Panc1 (cell line): Measurements from ENCODE around the gene MIER3. TPM values are rescaled to one million over a fixed set of nuclear protein-coding genes. Genes with fewer than 3 reads are reported as not detected.

Experiments
- ATAC-seq: fragments of 200-7000 bp; cut with Tn5 transposase; 2 replicates; pipeline ENCODE4 v1.9.1; 2020; ENCODE audit warnings: mild to moderate bottlenecking, moderate library complexity
- BruUV-seq: library from RNA; stranded (reverse); fragments of 400-500 nt; replicated peaks from 2 replicates; lab custom pipeline; 2021; lab: Mats Ljungman, UMichigan
- CTCF ChIA-PET: fragments of 300-600 bp; sonication (Branson Sonifier 250); formaldehyde crosslinking; loops from one replicate; lab custom pipeline; 2022; ENCODE audit warnings: antibody characterized with exemption; lab: Charles Lee
- POLR2A ChIA-PET: fragments of 300-600 bp; sonication (Branson Sonifier 250); formaldehyde crosslinking; loops from one replicate; lab custom pipeline; 2022; ENCODE audit warnings: antibody characterized with exemption; lab: Charles Lee
- DNase-seq: peaks from one replicate; pipeline ENCODE4 v3.0.0-alpha.2; 2010; ENCODE audit warnings: low read depth, low spot score
- H3K27ac ChIP-seq: 2 replicates; pipeline ENCODE4 v1.5.1; 2011; ENCODE audit warnings: mild to moderate bottlenecking, low read length, inconsistent platforms
- H3K27me3 ChIP-seq: fragments of 200-500 bp; sonication (Bioruptor generic); 2 replicates; pipeline ENCODE4 v1.6.0; 2014; ENCODE audit warnings: low read length, inconsistent platforms; ENCODE audit not compliant: control insufficient read depth, insufficient read depth
- H3K36me3 ChIP-seq: fragments of 200-500 bp; sonication (Bioruptor generic); 2 replicates; pipeline ENCODE4 v1.5.1; 2014; ENCODE audit warnings: inconsistent platforms, mild to moderate bottlenecking, low read length, moderate library complexity; ENCODE audit not compliant: control insufficient read depth, insufficient read depth
- H3K4me1 ChIP-seq: 2 replicates; pipeline ENCODE4 v1.5.1; 2011; ENCODE audit warnings: inconsistent platforms, mild to moderate bottlenecking, low read length, moderate library complexity; ENCODE audit not compliant: control insufficient read depth, insufficient read depth
- H3K4me3 ChIP-seq, 2 experiments: 2 replicates each; pipeline ENCODE4 v1.5.1; 2011 to 2012; ENCODE audit warnings: low read depth in 2 of 2, low read length in 2 of 2, mild to moderate bottlenecking in 2 of 2, inconsistent platforms in 1 of 2, moderate library complexity in 1 of 2
- H3K9me3 ChIP-seq: fragments of 200-500 bp; sonication (Bioruptor generic); 2 replicates; pipeline ENCODE4 v1.5.1; 2014; ENCODE audit warnings: low read depth, mild to moderate bottlenecking, inconsistent platforms, low read length, moderate library complexity; ENCODE audit not compliant: control insufficient read depth, insufficient read depth
- CTCF ChIP-seq: fragments of 450-650 bp; IDR thresholded peaks from 2 replicates; pipeline ENCODE4 v1.5.1; 2017; ENCODE audit warnings: mild to moderate bottlenecking
- POLR2AphosphoS5 ChIP-seq: IDR thresholded peaks from 2 replicates; pipeline ENCODE4 v1.6.1; 2012; ENCODE audit warnings: mild to moderate bottlenecking, low read depth, low read length, moderate library complexity
- REST ChIP-seq, 2 experiments: IDR thresholded peaks; 2 replicates each; pipeline ENCODE4 v1.6.1; 2011 to 2012; ENCODE audit warnings: low read depth in 2 of 2, control low read depth in 1 of 2, low read length in 1 of 2, mild to moderate bottlenecking in 1 of 2, moderate library complexity in 1 of 2; ENCODE audit not compliant: insufficient read depth in 1 of 2
- SIN3A ChIP-seq: IDR thresholded peaks from 2 replicates; pipeline ENCODE4 v1.6.1; 2012; ENCODE audit warnings: low read depth, mild to moderate bottlenecking, low read length, moderate library complexity, borderline replicate concordance; ENCODE audit not compliant: insufficient read depth
- TCF7L2 ChIP-seq: IDR thresholded peaks from 2 replicates; pipeline ENCODE4 v1.6.1; 2011; ENCODE audit warnings: mild to moderate bottlenecking, low read depth, low read length, inconsistent platforms
- in situ Hi-C: cut with HindIII; loops from 2 replicates; pipeline ENCODE4 v1.10.0; 2016; ENCODE audit warnings: low sequenced_read_pairs, low pct_unique_long_range_greater_than_20kb
- intact Hi-C: fragments of 100-400 bp; cut with micrococcal nuclease; formaldehyde crosslinking; loops from one replicate; pipeline ENCODE4 v1.10.0; 2022; ENCODE audit not compliant: unreplicated experiment
- total RNA-seq: library from RNA; stranded (reverse); gene quantifications from one replicate; pipeline ENCODE4 v1.2.1, GENCODE V29; 2021; ENCODE audit not compliant: unreplicated experiment

MIER3 gene
- total RNA-seq, 1 experiment from 2014 or later = 29.7 TPM

GRCh38 chr5:56984445-56984844, 32.5 kb upstream of the MIER3 start:
- ATAC-seq (no peak), DNase-seq (no peak)
- intact Hi-C loops = no loop called here
- Histone ChIP-seq H3K36me3 (no peaks in the 10 kb centered on the region), H3K4me3 (no peak overlapping the region), H3K27me3 (peaks cover under 1% of the 10 kb centered on the region; the same call in 1 of the 2 replicates), H3K4me1 (no peaks in the 10 kb centered on the region), H3K27ac (no peak overlapping the region), H3K9me3 (no peaks in the 10 kb centered on the region)
- POLR2A ChIA-PET = interaction anchor here (0.7 kb wide), 1 partner anchor 30 kb away, joined by 19 read pairs; no protein-coding TSS in a partner anchor
- in situ Hi-C loops = no loop called here
- BruUV-seq = no TSS peak
- CTCF ChIA-PET = no interaction called here
- TF ChIP-seq TCF7L2 = no peak
- TF ChIP-seq CTCF = no peak
- TF ChIP-seq POLR2AphosphoS5 = no peak
- no peak for TF ChIP-seq SIN3A
- no peak for TF ChIP-seq REST (IDR thresholded peaks at IDR 0.05; ENCODE audit: insufficient read depth in 1 of 2, low read depth in 2 of 2, low read length in 1 of 2)

- H3K27ac ChIP-seq = no peak overlapping the region
- CTCF ChIA-PET = no interaction called here
- no peaks in the 10 kb centered on the region for H3K36me3 ChIP-seq
- TF ChIP-seq SIN3A = no peak
- no peak for TF ChIP-seq TCF7L2
- TF ChIP-seq REST (IDR thresholded peaks at IDR 0.05; ENCODE audit: insufficient read depth in 1 of 2, low read depth in 2 of 2, low read length in 1 of 2) = no peak
- no peak for TF ChIP-seq POLR2AphosphoS5
- TF ChIP-seq CTCF = no peak
- H3K27me3 ChIP-seq = no peaks in the 10 kb centered on the region; the same call in 1 of the 2 replicates
- no peak overlapping the region for H3K4me3 ChIP-seq
- no peaks in the 10 kb centered on the region for H3K9me3 ChIP-seq
- intact Hi-C loops (no loop called here), in situ Hi-C loops (no loop called here)
- ATAC-seq (no peak), DNase-seq (no peak)
- no peaks in the 10 kb centered on the region for H3K4me1 ChIP-seq
- no TSS peak for BruUV-seq
- POLR2A ChIA-PET = no interaction called here
These were observed 31.9 kb upstream of the MIER3 start for GRCh38 chr5:56983593-56984361.
